NT2/D1 (cell line): ENCODE measurements around the gene PLCB1.

Experiments
- SUZ12 ChIP-seq: IDR thresholded peaks from 2 replicates; pipeline ENCODE4 v1.6.1; 2011; ENCODE audit not compliant: insufficient read length, insufficient read depth; ENCODE audit errors: extremely low read depth
- YY1 ChIP-seq: IDR thresholded peaks from 2 replicates; pipeline ENCODE4 v1.6.1; 2011; ENCODE audit not compliant: insufficient read length, insufficient read depth
- ZNF274 ChIP-seq: IDR thresholded peaks from 2 replicates; pipeline ENCODE4 v1.6.1; 2011; ENCODE audit warnings: mild to moderate bottlenecking, low read depth, low read length

DNA sequence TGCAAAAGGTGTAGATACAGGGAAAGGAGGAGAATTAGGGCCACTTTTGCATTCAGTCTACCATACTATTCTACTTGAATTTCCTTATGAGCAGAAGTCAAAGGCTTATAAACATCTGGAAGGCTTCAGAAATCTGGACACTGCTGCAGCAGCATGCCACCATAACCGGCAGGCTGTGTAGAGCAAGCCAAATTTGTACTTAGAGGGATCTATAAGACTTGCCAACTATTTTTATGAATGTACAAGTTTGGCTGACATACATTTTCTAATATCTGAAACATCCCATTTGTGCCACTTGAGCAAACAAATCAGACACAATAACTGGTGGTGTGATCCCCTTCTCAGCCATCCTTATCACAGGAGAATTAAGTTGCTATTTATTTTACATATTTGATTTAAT, 14.0 kb upstream of the PLCB1 start:
- TF ChIP-seq SUZ12, result no peak
- no peak for TF ChIP-seq YY1
- no peak for TF ChIP-seq ZNF274
